Measurements from ENCODE around the gene WFS1. TPM values are rescaled to one million over a fixed set of nuclear protein-coding genes. Genes with fewer than 3 reads are reported as not detected.

WFS1 gene
- total and polyA plus RNA-seq, 2 of the 13 experiments (the other 11 are each of a cell fraction or from before 2014, with no cell fraction given): 39.1 to 42.2 TPM

DNA sequence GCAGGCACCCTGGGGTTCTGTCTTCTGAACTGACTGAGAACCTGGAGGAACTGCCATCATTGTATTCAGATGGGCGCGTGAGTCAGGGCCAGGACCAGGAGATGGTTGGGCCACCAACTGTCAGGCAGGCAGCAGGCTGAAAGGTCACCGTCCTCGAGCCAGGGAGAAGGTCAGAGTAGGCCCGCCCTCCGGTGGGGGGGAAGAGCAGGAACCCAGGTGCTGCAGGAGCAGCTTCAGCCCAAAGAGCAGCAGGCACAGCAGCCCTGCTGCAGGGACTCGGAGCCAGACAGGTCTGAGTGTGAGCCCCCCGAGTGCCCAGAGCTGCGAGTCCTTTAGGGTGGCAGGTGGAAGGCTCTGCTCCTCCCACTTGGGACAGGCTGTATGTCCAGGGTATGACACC is 26.4 kb downstream of the WFS1 start (continued):
- TF ChIP-seq, protein P1, sequence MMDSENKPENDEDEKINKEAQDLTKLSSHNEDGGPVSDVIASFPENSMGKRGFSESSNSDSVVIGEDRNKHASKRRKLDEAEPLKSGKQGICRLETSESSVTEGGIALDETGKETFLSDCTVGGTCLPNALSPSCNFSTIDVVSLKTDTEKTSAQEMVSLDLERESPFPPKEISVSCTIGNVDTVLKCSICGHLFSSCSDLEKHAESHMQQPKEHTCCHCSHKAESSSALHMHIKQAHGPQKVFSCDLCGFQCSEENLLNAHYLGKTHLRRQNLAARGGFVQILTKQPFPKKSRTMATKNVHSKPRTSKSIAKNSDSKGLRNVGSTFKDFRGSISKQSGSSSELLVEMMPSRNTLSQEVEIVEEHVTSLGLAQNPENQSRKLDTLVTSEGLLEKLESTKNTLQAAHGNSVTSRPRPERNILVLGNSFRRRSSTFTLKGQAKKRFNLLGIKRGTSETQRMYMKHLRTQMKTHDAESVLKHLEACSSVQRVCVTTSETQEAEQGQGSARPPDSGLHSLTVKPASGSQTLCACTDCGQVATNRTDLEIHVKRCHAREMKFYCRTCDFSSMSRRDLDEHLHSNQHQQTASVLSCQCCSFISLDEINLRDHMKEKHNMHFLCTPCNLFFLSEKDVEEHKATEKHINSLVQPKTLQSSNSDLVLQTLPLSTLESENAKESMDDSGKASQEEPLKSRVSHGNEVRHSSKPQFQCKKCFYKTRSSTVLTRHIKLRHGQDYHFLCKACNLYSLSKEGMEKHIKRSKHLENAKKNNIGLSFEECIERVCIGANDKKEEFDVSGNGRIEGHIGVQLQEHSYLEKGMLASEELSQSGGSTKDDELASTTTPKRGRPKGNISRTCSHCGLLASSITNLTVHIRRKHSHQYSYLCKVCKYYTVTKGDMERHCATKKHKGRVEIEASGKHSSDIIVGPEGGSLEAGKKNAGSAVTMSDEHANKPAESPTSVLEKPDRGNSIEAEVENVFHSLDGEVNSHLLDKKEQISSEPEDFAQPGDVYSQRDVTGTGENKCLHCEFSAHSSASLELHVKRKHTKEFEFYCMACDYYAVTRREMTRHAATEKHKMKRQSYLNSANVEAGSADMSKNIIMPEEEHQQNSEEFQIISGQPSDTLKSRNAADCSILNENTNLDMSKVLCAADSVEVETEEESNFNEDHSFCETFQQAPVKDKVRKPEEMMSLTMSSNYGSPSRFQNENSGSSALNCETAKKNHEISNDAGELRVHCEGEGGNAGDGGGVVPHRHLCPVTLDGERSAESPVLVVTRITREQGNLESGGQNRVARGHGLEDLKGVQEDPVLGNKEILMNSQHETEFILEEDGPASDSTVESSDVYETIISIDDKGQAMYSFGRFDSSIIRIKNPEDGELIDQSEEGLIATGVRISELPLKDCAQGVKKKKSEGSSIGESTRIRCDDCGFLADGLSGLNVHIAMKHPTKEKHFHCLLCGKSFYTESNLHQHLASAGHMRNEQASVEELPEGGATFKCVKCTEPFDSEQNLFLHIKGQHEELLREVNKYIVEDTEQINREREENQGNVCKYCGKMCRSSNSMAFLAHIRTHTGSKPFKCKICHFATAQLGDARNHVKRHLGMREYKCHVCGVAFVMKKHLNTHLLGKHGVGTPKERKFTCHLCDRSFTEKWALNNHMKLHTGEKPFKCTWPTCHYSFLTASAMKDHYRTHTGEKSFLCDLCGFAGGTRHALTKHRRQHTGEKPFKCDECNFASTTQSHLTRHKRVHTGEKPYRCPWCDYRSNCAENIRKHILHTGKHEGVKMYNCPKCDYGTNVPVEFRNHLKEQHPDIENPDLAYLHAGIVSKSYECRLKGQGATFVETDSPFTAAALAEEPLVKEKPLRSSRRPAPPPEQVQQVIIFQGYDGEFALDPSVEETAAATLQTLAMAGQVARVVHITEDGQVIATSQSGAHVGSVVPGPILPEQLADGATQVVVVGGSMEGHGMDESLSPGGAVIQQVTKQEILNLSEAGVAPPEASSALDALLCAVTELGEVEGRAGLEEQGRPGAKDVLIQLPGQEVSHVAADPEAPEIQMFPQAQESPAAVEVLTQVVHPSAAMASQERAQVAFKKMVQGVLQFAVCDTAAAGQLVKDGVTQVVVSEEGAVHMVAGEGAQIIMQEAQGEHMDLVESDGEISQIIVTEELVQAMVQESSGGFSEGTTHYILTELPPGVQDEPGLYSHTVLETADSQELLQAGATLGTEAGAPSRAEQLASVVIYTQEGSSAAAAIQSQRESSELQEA (CRISPR knock-in tag; IDR thresholded peaks at IDR 0.05; ENCODE audit: not compliant biosample characterization): no peak
- TF ChIP-seq, protein P2, sequence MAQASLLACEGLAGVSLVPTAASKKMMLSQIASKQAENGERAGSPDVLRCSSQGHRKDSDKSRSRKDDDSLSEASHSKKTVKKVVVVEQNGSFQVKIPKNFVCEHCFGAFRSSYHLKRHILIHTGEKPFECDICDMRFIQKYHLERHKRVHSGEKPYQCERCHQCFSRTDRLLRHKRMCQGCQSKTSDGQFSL (CRISPR knock-in tag; IDR thresholded peaks at IDR 0.05): peak; percentile 62; the same call in 1 of the 2 replicates
- TF ChIP-seq ZNF619 (CRISPR knock-in tag; IDR thresholded peaks at IDR 0.05): no peak
- TF ChIP-seq ZNF780A (CRISPR knock-in tag; IDR thresholded peaks at IDR 0.05): no peak
- TF ChIP-seq FOSL1 (CRISPR knock-in tag; IDR thresholded peaks at IDR 0.05; ENCODE audit: borderline replicate concordance): no peak
- peak; percentile 36 for TF ChIP-seq STAG1 (CRISPR knock-in tag; IDR thresholded peaks at IDR 0.05)
